Measurements from ENCODE around the gene KBTBD3. TPM values are rescaled to one million over a fixed set of nuclear protein-coding genes. Genes with fewer than 3 reads are reported as not detected.

Gene KBTBD3
- total RNA-seq, 4 donors from 2014 or later, result 2.8 to 6.8 (median 4.7) TPM

DNA sequence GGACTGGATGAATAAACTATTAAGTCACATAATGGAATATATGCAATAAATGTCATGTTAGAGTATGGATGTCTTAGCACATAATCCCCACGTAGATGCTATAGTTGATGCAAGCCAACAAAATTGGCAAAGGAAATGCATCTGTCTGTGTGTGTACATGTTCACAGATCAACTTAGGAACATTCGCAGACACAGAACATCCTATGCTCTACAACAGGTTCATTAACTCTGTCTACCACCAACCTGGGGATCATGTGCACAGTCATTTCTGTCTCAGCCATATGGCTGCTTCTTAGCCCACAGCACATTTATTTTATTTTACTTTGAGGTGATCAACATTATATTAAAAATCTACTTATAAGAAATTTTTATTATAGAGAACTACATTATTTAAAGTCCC is 60.1 kb downstream of the KBTBD3 start:
- TF ChIP-seq, protein P1, sequence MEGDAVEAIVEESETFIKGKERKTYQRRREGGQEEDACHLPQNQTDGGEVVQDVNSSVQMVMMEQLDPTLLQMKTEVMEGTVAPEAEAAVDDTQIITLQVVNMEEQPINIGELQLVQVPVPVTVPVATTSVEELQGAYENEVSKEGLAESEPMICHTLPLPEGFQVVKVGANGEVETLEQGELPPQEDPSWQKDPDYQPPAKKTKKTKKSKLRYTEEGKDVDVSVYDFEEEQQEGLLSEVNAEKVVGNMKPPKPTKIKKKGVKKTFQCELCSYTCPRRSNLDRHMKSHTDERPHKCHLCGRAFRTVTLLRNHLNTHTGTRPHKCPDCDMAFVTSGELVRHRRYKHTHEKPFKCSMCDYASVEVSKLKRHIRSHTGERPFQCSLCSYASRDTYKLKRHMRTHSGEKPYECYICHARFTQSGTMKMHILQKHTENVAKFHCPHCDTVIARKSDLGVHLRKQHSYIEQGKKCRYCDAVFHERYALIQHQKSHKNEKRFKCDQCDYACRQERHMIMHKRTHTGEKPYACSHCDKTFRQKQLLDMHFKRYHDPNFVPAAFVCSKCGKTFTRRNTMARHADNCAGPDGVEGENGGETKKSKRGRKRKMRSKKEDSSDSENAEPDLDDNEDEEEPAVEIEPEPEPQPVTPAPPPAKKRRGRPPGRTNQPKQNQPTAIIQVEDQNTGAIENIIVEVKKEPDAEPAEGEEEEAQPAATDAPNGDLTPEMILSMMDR (IDR thresholded peaks at IDR 0.05; ENCODE audit: low read depth), result no peak

DNA sequence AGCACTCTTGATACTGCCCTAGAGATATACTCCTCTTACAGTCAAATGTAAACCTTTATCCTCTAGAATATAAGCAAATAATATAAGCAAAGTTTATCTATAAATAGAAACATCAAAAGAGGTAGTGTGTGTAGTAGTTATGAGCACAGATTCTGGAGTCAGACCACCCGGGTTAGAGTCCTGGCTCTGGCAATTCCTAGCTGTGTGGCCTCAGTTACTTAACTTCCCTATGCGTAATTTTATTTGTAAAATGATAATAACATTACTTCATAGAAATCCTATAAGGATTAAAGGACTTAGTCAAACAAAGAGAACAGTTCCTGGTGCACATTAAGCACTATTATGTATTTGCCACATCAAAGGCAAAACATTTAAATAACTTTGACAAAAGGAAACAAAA is 62.1 kb downstream of the KBTBD3 start:
- TF ChIP-seq, protein P1 (IDR thresholded peaks at IDR 0.05; ENCODE audit: low read depth), result no peak

DNA sequence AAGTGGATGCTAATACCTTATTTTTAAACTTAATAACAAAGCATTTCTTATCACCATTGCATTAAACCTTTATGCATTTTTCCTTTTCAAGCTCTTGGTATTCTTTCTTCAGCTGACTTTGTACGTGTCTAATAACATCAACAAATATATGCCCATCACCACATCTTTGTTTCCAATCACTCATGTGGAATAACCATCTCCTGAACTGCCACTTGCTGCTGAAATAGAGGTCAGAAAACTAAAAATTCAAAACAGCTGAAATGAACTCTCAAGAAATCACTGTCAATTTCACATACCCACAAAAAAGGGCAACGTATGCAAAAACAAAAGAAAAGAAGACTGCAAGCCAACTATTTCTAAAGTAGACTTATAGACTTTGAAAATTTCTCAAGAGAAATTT is 62.5 kb downstream of the KBTBD3 start:
- TF ChIP-seq, protein P1 (IDR thresholded peaks at IDR 0.05; ENCODE audit: low read depth), result no peak

DNA sequence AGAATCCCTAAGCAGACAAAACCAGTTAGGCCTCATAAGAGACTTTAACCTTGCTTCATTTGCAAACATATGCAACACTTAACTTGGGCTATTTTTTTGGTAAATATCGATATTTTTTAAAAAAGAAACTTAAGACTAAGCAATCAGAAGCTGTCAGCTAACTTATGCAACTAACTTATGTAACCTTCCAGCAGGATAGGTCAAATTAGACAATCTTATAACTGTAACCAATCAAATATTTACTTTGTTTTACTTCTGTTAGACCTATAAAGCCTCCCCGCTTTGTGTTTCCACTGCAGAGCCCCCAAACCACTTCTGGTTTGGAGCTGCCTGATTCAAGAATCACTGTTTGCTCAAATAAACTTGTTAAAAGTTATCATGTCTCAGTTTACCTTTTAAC is 63.1 kb downstream of the KBTBD3 start:
- TF ChIP-seq, protein P1 (IDR thresholded peaks at IDR 0.05; ENCODE audit: low read depth), result no peak

DNA sequence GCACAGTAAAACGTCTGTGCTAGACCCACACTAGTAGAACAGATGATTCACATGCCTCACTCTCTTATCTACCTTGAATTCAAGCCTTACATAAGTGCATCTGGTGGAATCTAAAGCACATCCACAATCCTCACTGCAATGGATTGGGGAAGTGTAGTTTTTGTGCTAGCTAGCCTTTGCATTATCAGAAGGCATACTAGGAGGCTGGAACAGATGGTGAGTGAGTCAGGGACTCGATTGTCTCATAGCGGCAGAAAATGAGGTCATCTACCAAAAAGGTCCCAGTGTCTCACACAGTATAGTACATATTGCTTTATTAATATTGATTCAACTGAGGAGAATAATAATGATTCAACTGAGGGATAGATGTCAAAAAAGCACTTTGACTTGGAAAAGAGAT is 64.4 kb downstream of the KBTBD3 start:
- TF ChIP-seq, protein P1 (IDR thresholded peaks at IDR 0.05; ENCODE audit: low read depth), result no peak

DNA sequence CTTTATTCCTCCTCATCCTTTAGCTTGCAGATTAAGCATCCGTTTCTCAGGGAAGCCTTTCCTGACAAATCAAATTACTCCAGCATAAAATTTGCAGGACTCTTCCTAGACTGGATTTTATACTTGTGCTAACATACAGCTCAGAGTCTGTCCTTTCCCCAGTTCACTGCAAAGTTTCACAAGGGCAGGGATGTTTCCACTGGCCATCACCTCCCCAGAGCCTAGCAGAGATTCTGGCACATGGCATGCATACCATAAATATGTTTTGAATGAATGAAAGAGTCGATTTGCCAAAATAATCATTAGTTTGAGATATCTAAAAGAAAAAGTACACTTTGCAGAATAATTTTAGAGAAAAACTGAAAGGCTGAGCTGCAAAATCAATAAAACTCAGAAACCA is 65.7 kb downstream of the KBTBD3 start:
- TF ChIP-seq, protein P1 (IDR thresholded peaks at IDR 0.05; ENCODE audit: low read depth), result no peak

DNA sequence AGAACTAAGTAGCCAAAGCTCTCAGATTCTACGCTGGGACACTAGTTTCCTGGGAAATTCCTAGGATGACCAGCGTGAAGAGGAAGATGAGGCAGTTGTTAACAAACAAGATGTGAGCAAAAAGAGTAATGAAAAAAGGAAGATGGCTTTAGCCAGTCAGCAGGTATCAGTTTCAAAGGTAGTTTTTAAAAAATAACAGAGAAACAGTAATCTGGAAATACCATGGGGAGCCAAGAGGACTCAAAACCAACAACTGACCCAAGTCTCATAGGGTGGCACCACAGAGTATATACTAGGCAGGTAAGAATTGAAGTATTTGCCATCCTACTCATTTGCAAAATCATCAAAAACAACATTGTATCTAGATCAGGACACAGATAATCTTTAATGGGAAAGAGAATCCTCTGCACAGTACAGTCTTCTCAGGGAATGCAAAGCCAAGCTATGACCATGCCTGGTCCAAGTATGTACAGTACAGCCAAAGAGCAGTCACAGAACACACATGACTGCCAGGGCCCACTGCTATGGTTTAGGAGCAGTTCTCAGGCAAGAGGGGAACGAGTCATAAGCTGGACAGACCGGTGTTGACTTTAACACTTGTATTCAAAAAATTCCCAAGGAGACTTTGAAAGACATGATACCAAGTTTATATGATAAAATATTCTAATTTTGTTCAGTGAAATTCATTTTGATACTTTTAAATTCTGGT is 75.7 kb downstream of the KBTBD3 start:
- TF ChIP-seq, protein P1 (IDR thresholded peaks at IDR 0.05; ENCODE audit: low read depth), result no peak

Other genes starting within 250 kb of the KBTBD3 start
- 10 to 100 TPM; 23.1 to 30.9 (median 25.8) TPM for gene MSANTD4, start 55.1 kb downstream of the KBTBD3 start, total RNA-seq
- gene AASDHPPT, start 315 bp upstream of the KBTBD3 start, total RNA-seq, result 10 to 100 TPM; 31.4 to 47.6 (median 37.0) TPM